Naive B cell (primary cell): Measurements from ENCODE around the gene TNNT3. TPM values are rescaled to one million over a fixed set of nuclear protein-coding genes. Genes with fewer than 3 reads are reported as not detected.
A peak's percentile ranks its signal among the peaks of the same experiment; 100 is the strongest.

Experiments used
- ATAC-seq, 2 donors: fragments of 150-1000 bp; cut with Tn5 transposase; 2 replicates each; pipeline ENCODE4 v1.10.0; 2021; ENCODE audit warnings: low read depth in 2 of 2, mild to moderate bottlenecking in 2 of 2, moderate library complexity in 2 of 2
- DNase-seq: peaks from one replicate; pipeline ENCODE4 v3.0.0; 2022
- H3K27ac Mint-ChIP-seq, 6 donors: one replicate each; pipeline ENCODE4 v1.8.0; 2020 to 2022; ENCODE audit warnings: mild to moderate bottlenecking in 6 of 6, mixed read lengths in 6 of 6, moderate library complexity in 5 of 6, inconsistent platforms in 2 of 6
- H3K27me3 Mint-ChIP-seq, 3 donors: one replicate each; pipeline ENCODE4 v1.8.0; 2021 to 2022; ENCODE audit warnings: mixed read lengths in 3 of 3, mild to moderate bottlenecking in 1 of 3
- H3K36me3 Mint-ChIP-seq, 2 donors: one replicate each; pipeline ENCODE4 v1.8.0; 2020 to 2022; ENCODE audit warnings: mixed read lengths in 2 of 2, inconsistent platforms in 1 of 2, mild to moderate bottlenecking in 1 of 2
- H3K4me1 Mint-ChIP-seq, 3 donors: one replicate each; pipeline ENCODE4 v1.8.0; 2020 to 2022; ENCODE audit warnings: mixed read lengths in 3 of 3, inconsistent platforms in 1 of 3, mild to moderate bottlenecking in 1 of 3, moderate library complexity in 1 of 3
- H3K4me3 Mint-ChIP-seq, 8 donors: one replicate each; pipeline ENCODE4 v1.8.0; 2020 to 2022; ENCODE audit warnings: mild to moderate bottlenecking in 8 of 8, mixed read lengths in 8 of 8, moderate library complexity in 8 of 8, inconsistent platforms in 2 of 8
- H3K9me3 Mint-ChIP-seq, 7 donors: one replicate each; pipeline ENCODE4 v1.8.0; 2020 to 2022; ENCODE audit warnings: mixed read lengths in 7 of 7, mild to moderate bottlenecking in 5 of 7, inconsistent platforms in 2 of 7, moderate library complexity in 1 of 7
- polyA plus RNA-seq, 6 donors: library from polyadenylated mRNA; unstranded; fragments of 300-500 nt; fragmentation: Illumina TruSeq; gene quantifications; one replicate each; pipeline ENCODE4 v1.2.3, GENCODE V29; 2021; ENCODE audit warnings: low read depth in 6 of 6

The TNNT3 gene
- polyA plus RNA-seq, 6 donors from 2014 or later, result 0.43 to 0.92 TPM; not detected in 4

GRCh38 chr11:1942558-1943260 is 23.2 kb downstream of the TNNT3 start:
- no peaks in the 10 kb centered on the region for H3K9me3 Mint-ChIP-seq
- peaks cover 2 to 11% (median 8%) of the 10 kb centered on the region in 3 donors for H3K4me1 Mint-ChIP-seq
- H3K36me3 Mint-ChIP-seq, result no peaks in the 10 kb centered on the region
- no peak for DNase-seq
- H3K27ac Mint-ChIP-seq, result no peak overlapping the region
- no peak overlapping the region for H3K4me3 Mint-ChIP-seq
- no peak for ATAC-seq
- H3K27me3 Mint-ChIP-seq, result peaks cover 0 to 8% (median 4%) of the 10 kb centered on the region in 3 donors

GRCh38 chr11:1943576-1943975 is 24.1 kb downstream of the TNNT3 start:
- H3K27ac Mint-ChIP-seq, result no peak overlapping the region
- H3K36me3 Mint-ChIP-seq, result no peaks in the 10 kb centered on the region
- peaks cover 0 to 7% (median 4%) of the 10 kb centered on the region in 3 donors for H3K27me3 Mint-ChIP-seq
- peak overlapping the region in 1 of 8 donors; percentile 76 for H3K4me3 Mint-ChIP-seq
- ATAC-seq (no peak), DNase-seq (no peak)
- peaks cover 2 to 11% (median 8%) of the 10 kb centered on the region in 3 donors for H3K4me1 Mint-ChIP-seq
- no peaks in the 10 kb centered on the region for H3K9me3 Mint-ChIP-seq

GRCh38 chr11:1943977-1944376 is 24.5 kb downstream of the TNNT3 start:
- Mint-ChIP-seq H3K36me3 (no peaks in the 10 kb centered on the region), H3K27ac (no peak overlapping the region)
- DNase-seq, result no peak

GRCh38 chr11:1946812-1947484 is 27.4 kb downstream of the TNNT3 start, which contains the start of gene MRPL23:
MRPL23 (plus strand) TSS chr11:1947332; CDS start chr11:1947363, 31 bp downstream.
- Mint-ChIP-seq H3K9me3 (no peaks in the 10 kb centered on the region), H3K36me3 (no peaks in the 10 kb centered on the region), H3K4me3 (no peak within 1 kb of the TSS), H3K27ac (no peak within 1 kb of the TSS), H3K4me1 (no peaks in the 10 kb centered on the region), H3K27me3 (no peaks in the 10 kb centered on the region)
- DNase-seq (no peak), ATAC-seq (peak; percentile 82 to 92)

More at GRCh38 chr11:1943977-1944376, 24.5 kb downstream of the TNNT3 start:
- H3K27me3 Mint-ChIP-seq, result peaks cover 0 to 4% (median 3%) of the 10 kb centered on the region in 3 donors
- peaks cover 2 to 10% (median 8%) of the 10 kb centered on the region in 3 donors for H3K4me1 Mint-ChIP-seq
- ATAC-seq, result no peak
- peak overlapping the region in 3 of 8 donors; percentile 5 to 76 (median 26) for H3K4me3 Mint-ChIP-seq
- no peaks in the 10 kb centered on the region for H3K9me3 Mint-ChIP-seq

- H3K27me3 Mint-ChIP-seq, result no peaks in the 10 kb centered on the region
- no peak overlapping the region for H3K4me3 Mint-ChIP-seq
- DNase-seq (no peak), ATAC-seq (peak; percentile 13 to 24)
- no peaks in the 10 kb centered on the region for H3K9me3 Mint-ChIP-seq
- no peak overlapping the region for H3K27ac Mint-ChIP-seq
- no peaks in the 10 kb centered on the region for H3K36me3 Mint-ChIP-seq
- no peaks in the 10 kb centered on the region for H3K4me1 Mint-ChIP-seq
Observed at GRCh38 chr11:1947592-1948237, 28.2 kb downstream of the TNNT3 start.

GRCh38 chr11:1948389-1948788 is 28.9 kb downstream of the TNNT3 start:
- Mint-ChIP-seq H3K36me3 (no peaks in the 10 kb centered on the region), H3K4me3 (no peak overlapping the region), H3K27ac (no peak overlapping the region), H3K4me1 (no peaks in the 10 kb centered on the region), H3K27me3 (no peaks in the 10 kb centered on the region), H3K9me3 (no peaks in the 10 kb centered on the region)
- ATAC-seq, result no peak
- no peak for DNase-seq

GRCh38 chr11:1949302-1949701 is 29.8 kb downstream of the TNNT3 start:
- DNase-seq, result no peak
- H3K27me3 Mint-ChIP-seq, result no peaks in the 10 kb centered on the region

GRCh38 chr11:1949922-1950321 is 30.4 kb downstream of the TNNT3 start:
- no peak for ATAC-seq
- no peaks in the 10 kb centered on the region for H3K27me3 Mint-ChIP-seq
- no peak overlapping the region for H3K27ac Mint-ChIP-seq
- no peaks in the 10 kb centered on the region for H3K4me1 Mint-ChIP-seq
- H3K36me3 Mint-ChIP-seq, result no peaks in the 10 kb centered on the region
- no peak for DNase-seq
- no peaks in the 10 kb centered on the region for H3K9me3 Mint-ChIP-seq
- no peak overlapping the region for H3K4me3 Mint-ChIP-seq

More at GRCh38 chr11:1949302-1949701, 29.8 kb downstream of the TNNT3 start:
- H3K4me3 Mint-ChIP-seq, result no peak overlapping the region
- H3K27ac Mint-ChIP-seq, result no peak overlapping the region
- no peaks in the 10 kb centered on the region for H3K9me3 Mint-ChIP-seq
- ATAC-seq, result no peak
- no peaks in the 10 kb centered on the region for H3K4me1 Mint-ChIP-seq
- H3K36me3 Mint-ChIP-seq, result no peaks in the 10 kb centered on the region

GRCh38 chr11:1952806-1953482 is 33.4 kb downstream of the TNNT3 start:
- H3K27ac Mint-ChIP-seq, result no peak overlapping the region
- no peak overlapping the region for H3K4me3 Mint-ChIP-seq
- H3K36me3 Mint-ChIP-seq, result no peaks in the 10 kb centered on the region
- ATAC-seq (no peak), DNase-seq (no peak)
- no peaks in the 10 kb centered on the region for H3K4me1 Mint-ChIP-seq
- H3K9me3 Mint-ChIP-seq, result no peaks in the 10 kb centered on the region
- H3K27me3 Mint-ChIP-seq, result no peaks in the 10 kb centered on the region

- H3K36me3 Mint-ChIP-seq, result no peaks in the 10 kb centered on the region
- no peak overlapping the region for H3K4me3 Mint-ChIP-seq
- DNase-seq (no peak), ATAC-seq (peak; percentile 54 to 64)
- H3K27ac Mint-ChIP-seq, result no peak overlapping the region
- no peaks in the 10 kb centered on the region for H3K9me3 Mint-ChIP-seq
- no peaks in the 10 kb centered on the region for H3K27me3 Mint-ChIP-seq
- no peaks in the 10 kb centered on the region for H3K4me1 Mint-ChIP-seq
Observed at GRCh38 chr11:1953489-1954266, 34.2 kb downstream of the TNNT3 start.

GRCh38 chr11:1958367-1958766 is 38.9 kb downstream of the TNNT3 start:
- ATAC-seq (no peak), DNase-seq (no peak)
- Mint-ChIP-seq H3K27me3 (no peaks in the 10 kb centered on the region), H3K27ac (no peak overlapping the region), H3K4me1 (no peaks in the 10 kb centered on the region), H3K4me3 (no peak overlapping the region), H3K9me3 (no peaks in the 10 kb centered on the region), H3K36me3 (no peaks in the 10 kb centered on the region)

GRCh38 chr11:1959786-1960185 is 40.3 kb downstream of the TNNT3 start:
- ATAC-seq (no peak), DNase-seq (no peak)
- Mint-ChIP-seq H3K27me3 (no peaks in the 10 kb centered on the region), H3K9me3 (no peaks in the 10 kb centered on the region), H3K27ac (no peak overlapping the region), H3K4me3 (no peak overlapping the region), H3K4me1 (no peaks in the 10 kb centered on the region), H3K36me3 (no peaks in the 10 kb centered on the region)

GRCh38 chr11:1963864-1964263 is 44.4 kb downstream of the TNNT3 start:
- Mint-ChIP-seq H3K36me3 (no peaks in the 10 kb centered on the region), H3K27me3 (no peaks in the 10 kb centered on the region), H3K9me3 (no peaks in the 10 kb centered on the region), H3K4me3 (no peak overlapping the region), H3K27ac (no peak overlapping the region), H3K4me1 (no peaks in the 10 kb centered on the region)
- no peak for DNase-seq
- ATAC-seq, result no peak
